GM12865 (cell line): Measurements from ENCODE around the gene RNF220.

ENCODE experiments used
- DNase-seq: peaks from one replicate; pipeline ENCODE4 v3.0.0; 2010; ENCODE audit warnings: low read depth
- H3K4me3 ChIP-seq: 2 replicates; pipeline ENCODE4 v1.5.1; 2011; ENCODE audit warnings: mild to moderate bottlenecking, low read depth, low read length, control low read depth
- CTCF ChIP-seq: IDR thresholded peaks from 2 replicates; pipeline ENCODE4 v1.5.1; 2011; ENCODE audit warnings: low read length, control low read depth, low read depth, inconsistent platforms; ENCODE audit not compliant: insufficient read depth; ENCODE audit errors: missing control alignments

Gene RNF220

GRCh38 chr1:44406737-44407429 lies 1.8 kb downstream of the RNF220 start:
- DNase-seq: no peak
- no peak for TF ChIP-seq CTCF
- no peak overlapping the region for H3K4me3 ChIP-seq

GRCh38 chr1:44407430-44408211 lies 2.6 kb downstream of the RNF220 start:
- TF ChIP-seq CTCF: no peak
- H3K4me3 ChIP-seq: no peak overlapping the region
- DNase-seq: no peak

GRCh38 chr1:44408212-44408582 lies 3.1 kb downstream of the RNF220 start:
- DNase-seq: no peak
- TF ChIP-seq CTCF: no peak
- H3K4me3 ChIP-seq: no peak overlapping the region

GRCh38 chr1:44408632-44409602 lies 3.9 kb downstream of the RNF220 start:
- TF ChIP-seq CTCF: no peak
- H3K4me3 ChIP-seq: no peak overlapping the region
- no peak for DNase-seq

- DNase-seq: no peak
- no peak for TF ChIP-seq CTCF
- no peak overlapping the region for H3K4me3 ChIP-seq
These were observed 4.7 kb downstream of the RNF220 start for GRCh38 chr1:44409757-44410156.

GRCh38 chr1:44411861-44412260 lies 6.8 kb downstream of the RNF220 start:
- TF ChIP-seq CTCF: no peak
- H3K4me3 ChIP-seq: no peak overlapping the region
- no peak for DNase-seq
